ENCODE data around the gene CDH23.

CDH23 gene

GRCh38 chr10:71750124-71750841, 353.6 kb downstream of the CDH23 start:
- no peak for DNase-seq

- DNase-seq: no peak
Observed at GRCh38 chr10:71750986-71751385, 354.3 kb downstream of the CDH23 start.

- no peak for DNase-seq
Observed at GRCh38 chr10:71751515-71752224, 354.9 kb downstream of the CDH23 start.

- no peak for DNase-seq
Observed at GRCh38 chr10:71752391-71753090, 355.8 kb downstream of the CDH23 start.

GRCh38 chr10:71753091-71753959, 356.6 kb downstream of the CDH23 start:
- DNase-seq: no peak

- DNase-seq: no peak
Observed at GRCh38 chr10:71753960-71754505, 357.3 kb downstream of the CDH23 start.

- DNase-seq: no peak
Observed at GRCh38 chr10:71754562-71754961, 357.8 kb downstream of the CDH23 start.

GRCh38 chr10:71755179-71755879, 358.6 kb downstream of the CDH23 start:
- no peak for DNase-seq

GRCh38 chr10:71756311-71757191, 359.8 kb downstream of the CDH23 start:
- no peak for DNase-seq

GRCh38 chr10:71757399-71757922, 360.7 kb downstream of the CDH23 start:
- DNase-seq: no peak

- no peak for DNase-seq
Observed at GRCh38 chr10:71761105-71761511, 364.4 kb downstream of the CDH23 start.

GRCh38 chr10:71761541-71762113, 364.9 kb downstream of the CDH23 start:
- no peak for DNase-seq

- DNase-seq: no peak
Observed at GRCh38 chr10:71762324-71762723, 365.6 kb downstream of the CDH23 start.

GRCh38 chr10:71763352-71764127, 366.8 kb downstream of the CDH23 start:
- DNase-seq: no peak

GRCh38 chr10:71765176-71765904, 368.6 kb downstream of the CDH23 start:
- DNase-seq: no peak

GRCh38 chr10:71765906-71766716, 369.4 kb downstream of the CDH23 start:
- DNase-seq: no peak

- DNase-seq: no peak
Observed at GRCh38 chr10:71766717-71767419, 370.1 kb downstream of the CDH23 start.
